GM21515 (cell line): ENCODE results near the gene GLUD1.
"Not testable (repeated sequence)": the region's sequence is repeated elsewhere in the genome, so short reads cannot be mapped to it uniquely, and the experiment has no call there.

Experiments
- ATAC-seq: cut with Tn5 transposase; IDR thresholded peaks from one replicate; pipeline ENCODE4 v1.9.1; 2021; ENCODE audit not compliant: unreplicated experiment

Gene GLUD1

DNA sequence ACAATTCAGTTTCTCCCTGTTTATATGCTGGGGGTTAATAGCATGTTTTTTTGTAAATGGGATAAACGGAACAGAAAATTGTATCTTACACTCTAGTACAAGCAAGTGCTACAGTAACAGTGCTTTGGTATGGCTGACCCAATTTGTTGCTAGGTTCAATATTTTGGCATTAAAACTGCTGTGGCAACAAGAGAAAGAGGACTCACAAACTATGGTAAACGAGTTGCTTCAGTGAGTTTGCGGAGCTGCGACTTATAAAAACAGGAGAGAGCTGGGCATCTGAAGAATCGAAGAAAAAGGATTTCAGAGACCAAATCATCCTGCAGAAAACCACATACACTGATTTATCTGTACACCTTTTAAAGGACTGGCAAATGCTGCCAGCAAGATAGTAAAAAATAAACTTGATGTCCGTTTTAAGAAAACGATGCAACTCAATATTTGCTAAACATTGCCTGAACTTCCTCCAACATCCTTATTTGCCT lies 2.2 kb downstream of the GLUD1 start:
- no peak for ATAC-seq

DNA sequence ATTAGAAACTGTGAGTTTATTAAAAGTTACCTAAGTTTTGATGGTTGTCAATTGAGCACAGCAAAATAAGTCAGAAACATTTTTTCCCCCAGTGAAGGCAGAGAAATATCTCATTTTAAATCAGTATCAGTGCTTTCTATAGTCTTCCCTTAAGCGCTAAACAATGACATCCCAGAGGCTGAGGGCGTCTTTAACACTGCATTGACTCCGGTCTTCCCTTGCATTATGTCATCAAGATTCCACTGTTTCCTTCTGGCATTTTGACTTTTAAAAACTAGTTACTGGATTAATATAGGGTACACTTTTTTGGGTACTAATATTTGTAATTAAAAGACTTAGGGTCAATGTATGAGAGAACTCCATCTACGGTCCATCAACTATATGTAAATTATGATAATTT lies 3.9 kb downstream of the GLUD1 start:
- ATAC-seq: no peak

DNA sequence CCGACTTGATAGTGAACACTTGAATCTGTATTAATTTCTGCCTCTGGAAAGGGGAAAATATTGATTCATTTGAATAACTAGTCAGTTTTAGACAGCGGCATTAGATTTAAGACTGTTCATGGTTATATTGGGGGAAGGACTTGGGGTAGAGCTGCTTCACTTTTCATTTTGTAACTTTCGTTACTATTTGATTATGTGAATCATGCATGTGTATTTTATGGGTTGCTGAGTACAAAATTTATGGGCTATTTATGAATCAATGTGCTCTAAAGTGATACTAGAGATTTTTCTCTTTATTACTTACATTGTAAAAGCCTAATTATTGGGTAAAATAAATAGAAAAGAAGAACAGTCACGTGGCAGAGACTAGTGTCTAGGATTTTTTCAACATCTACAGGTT lies 4.9 kb downstream of the GLUD1 start:
- no peak for ATAC-seq

DNA sequence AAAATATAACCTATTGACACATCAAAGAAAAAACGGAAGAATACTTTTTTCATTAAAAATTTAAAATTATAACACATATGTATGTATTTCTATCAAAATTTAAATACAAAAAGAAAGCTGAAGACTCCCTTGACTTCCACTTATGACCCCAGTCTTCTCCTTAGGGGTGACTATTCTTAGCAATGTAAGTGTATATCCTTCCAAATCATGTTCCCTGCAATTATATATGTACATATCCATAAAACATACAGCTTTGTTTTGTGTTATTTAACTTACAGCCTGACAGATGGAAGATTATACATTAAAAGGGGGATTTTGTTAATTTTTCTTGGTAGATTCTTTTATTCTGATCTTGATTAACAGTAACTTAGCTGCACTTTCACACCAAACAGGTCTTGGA lies 9.1 kb downstream of the GLUD1 start:
- no peak for ATAC-seq

DNA sequence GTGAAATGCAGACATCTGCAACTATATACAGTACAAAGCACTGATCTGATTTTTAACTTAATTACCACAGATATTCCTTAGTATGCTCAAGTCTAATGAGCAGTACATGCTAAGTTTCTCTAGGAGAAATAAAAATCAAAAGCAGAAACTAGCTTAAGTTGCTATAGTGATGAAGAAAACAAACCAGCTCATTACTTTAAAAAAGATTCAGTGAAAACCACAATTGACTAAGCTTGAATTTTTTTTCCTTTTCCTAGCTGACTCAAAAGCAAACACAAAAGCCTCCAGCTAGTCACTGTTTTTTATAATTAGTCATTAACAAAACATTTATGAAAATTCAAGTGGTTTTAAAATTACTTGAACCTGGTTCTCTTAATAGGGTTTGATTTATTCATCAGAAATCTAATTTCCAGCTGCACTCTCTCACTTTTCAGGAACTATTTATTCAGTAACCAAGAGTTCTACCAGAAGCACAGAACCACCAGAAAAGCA lies 10.3 kb downstream of the GLUD1 start:
- ATAC-seq: not testable (repeated sequence)

DNA sequence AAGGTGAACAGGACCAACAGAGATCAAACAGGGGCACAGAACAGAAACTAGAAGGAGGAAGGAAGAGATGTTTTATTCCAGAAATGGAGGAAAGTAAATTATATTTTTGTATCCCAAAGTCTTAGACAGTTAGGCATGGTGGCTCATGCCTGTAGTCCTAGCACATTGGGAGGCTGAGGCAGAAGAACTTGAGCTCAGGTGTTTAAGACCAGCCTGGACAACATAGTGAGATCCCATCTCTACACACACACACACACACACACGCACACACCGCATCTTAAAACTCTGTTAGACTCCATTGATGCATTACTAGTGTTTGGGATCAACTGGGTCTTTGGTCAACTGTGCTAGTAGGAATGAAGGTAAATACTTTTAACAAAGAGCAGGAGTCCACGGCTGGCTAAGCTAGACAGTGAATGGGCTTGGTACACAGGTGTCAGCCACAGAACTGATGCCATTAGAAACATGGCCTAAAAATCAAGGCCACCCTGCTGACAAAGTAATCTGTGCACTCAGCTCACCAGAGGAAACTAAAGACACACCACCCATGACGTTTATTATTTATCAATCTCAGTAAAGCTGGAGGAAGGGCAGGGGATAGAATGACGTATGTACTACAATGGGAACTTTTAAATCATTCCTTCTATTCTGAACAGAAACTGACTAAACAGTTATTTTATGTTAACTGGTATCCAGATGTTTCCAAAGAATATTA lies 10.9 kb downstream of the GLUD1 start:
- not testable (repeated sequence) for ATAC-seq

DNA sequence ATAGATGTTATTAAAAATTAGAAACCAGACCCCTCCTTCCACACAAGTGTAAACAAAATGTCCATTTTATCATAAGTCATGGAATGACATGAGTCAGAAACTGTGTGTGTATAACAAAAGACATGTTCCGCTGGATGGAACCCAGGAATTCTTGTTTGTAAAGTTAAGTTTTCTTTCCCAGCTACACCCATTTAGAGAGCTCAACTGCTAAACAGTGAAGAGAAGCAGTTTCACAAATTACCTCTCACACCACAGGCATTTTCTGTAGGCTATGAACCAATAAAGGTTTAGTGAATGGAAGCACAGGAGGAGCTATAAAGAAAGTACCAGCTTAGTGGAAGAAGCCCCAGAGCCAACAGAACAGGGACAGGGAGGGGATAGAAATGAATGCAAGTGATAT lies 12.4 kb downstream of the GLUD1 start:
- ATAC-seq: not testable (repeated sequence)

DNA sequence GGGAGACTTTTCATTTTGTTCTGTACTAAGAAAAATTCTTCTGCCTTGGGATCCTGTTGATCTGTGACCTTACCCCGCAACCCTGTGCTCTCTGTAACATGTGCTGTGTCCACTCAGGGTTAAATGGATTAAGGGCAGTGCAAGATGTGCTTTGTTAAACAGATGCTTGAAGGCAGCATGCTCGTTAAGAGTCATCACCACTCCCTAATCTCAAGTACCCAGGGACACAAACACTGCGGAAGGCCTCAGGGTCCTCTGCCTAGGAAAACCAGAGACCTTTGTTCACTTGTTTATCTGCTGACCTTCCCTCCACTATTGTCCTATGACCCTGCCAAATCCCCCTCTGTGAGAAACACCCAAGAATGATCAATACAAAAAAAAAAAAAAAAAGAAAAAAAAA lies 13.1 kb downstream of the GLUD1 start:
- not testable (repeated sequence) for ATAC-seq

DNA sequence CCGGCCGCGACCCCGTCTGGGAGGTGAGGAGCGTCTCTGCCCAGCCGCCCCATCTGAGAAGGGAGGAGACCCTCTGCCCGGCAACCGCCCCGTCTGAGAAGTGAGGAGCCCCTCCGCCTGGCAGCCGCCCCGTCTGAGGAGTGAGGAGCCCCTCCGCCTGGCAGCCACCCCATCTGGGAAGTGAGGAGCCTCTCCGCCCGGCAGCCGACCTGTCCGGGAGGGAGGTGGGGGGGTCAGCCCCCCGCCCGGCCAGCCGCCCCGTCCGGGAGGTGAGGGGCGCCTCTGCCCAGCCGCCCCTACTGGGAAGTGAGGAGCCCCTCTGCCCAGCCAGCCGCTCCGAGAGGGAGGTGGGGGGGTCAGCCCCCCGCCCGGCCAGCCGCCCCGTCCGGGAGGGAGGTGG lies 14.0 kb downstream of the GLUD1 start:
- not testable (repeated sequence) for ATAC-seq

DNA sequence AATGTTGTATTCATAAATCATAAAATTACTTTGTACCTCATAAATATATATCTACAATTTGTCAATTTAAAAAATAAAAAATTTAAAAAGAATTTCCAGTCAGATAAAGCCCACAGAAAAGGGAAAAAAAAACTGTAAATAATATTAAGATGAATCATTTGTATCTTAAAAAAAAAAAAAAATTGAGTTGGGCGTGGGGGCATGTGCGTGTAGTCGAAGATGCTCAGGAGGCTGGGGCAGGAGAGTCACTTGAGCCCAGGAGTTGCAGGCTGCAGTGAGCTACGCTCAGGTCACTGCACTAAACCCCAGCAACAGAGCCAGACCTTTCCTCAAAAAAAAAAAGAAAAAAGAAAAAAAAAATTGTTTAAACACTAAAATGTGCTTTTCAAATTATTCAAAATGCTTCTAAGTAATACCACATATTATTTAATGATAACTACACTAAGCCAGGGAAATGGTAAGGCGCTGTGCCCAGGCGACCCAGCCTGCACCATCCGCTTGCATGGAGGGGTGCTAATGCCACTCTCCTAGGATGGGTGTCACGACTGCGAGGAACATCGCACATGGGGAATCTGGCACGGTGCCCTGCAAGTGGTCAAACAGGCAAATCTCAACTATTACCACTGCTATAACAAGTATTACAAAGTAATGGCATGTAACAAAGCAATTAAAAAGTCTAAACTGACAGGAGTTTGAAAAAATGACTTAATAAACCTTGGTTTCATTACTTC lies 15.4 kb downstream of the GLUD1 start:
- no peak for ATAC-seq

DNA sequence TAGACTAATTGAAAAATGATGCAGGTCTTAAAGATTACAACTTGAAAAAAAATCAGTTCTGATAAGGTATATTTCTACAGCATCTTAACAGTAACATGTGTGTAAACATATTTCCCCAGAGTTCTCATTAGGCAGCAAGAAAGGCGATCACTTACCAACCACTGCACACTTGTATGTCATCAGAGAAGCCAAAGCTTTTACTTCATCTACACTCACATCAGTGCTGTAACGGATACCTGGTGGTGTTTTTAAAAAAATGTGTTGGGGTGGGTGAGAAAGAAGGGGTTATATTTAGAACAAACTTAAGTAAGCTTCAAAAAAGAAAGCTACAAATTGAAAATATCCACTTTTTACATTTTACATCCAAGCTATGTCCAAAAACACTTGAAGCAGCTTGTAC lies 18.2 kb downstream of the GLUD1 start:
- ATAC-seq: not testable (repeated sequence)

DNA sequence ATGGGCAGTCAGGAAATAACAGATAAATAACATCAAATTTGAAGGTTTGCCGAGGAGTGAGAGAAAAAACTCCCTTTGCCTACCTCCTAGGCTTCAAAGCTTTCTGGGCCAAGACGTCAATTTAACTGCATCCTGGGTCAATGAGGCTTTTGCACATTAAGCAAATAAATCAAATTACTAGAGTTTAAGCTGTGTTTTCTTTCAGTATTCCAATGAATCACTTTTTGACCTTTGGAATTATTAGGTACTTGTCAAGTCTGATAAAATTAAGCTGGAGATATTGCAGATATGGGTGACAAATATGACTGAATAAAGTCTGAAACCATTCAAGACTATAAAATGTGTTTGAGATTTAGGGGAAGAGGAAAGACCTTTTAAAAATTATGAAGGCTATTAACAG lies 22.2 kb downstream of the GLUD1 start:
- ATAC-seq: no peak

DNA sequence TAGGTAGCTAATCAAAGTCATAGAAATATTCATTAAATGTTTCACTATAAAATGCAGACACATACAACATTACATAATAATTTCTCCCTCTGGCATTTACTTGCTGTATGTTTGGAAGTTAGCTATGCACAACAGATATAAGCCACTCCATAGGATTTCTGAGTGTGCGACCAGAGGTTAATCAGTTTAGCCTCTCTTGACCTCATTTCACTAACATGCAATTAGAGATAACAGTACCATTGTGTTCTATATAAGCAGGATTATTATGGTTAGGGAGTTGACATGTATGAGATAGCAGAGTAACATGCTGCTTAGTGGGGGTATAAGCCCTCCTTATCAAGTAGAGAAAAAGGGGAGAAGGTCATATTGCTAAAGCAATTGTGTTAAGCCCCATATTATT lies 26.4 kb downstream of the GLUD1 start:
- ATAC-seq: no peak

DNA sequence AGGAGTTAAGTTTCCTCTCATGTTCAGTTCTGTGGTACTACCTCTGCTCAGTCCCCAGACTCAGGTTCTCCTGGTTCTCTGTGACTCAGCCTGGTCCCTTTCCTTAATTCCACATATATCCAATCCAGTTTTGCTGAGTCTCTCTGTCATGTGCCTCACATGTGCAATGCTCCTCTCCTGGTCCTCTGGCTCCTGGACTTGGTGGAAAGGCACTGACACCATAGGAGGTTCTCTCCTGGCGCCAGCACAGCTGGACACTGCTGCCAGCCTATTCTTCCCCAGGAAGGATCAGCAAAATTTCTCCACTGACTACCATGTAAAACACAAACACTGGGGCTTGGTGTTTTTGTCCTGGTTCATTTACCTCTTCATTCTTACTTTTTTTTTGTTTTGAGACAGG lies 27.8 kb downstream of the GLUD1 start:
- ATAC-seq: no peak

DNA sequence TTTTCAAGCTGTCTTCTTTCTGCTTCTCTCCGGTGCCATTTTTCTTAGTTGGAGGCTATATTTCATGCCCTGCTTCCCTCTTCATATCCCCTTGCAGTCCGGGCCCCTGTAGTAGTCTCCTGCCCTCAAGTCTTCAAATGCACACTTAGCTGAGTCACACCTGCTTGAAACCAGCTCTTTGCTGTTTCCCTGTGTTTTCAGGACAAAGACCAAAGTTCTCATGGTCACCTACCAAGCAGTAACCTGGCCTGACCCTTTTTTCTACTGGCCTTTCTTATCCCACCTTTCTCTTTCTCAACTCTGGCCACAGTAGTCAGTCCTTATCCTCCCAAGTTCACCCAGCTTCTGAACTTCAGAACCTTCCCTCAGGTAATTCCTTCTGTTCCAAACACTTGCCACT lies 28.5 kb downstream of the GLUD1 start:
- no peak for ATAC-seq

DNA sequence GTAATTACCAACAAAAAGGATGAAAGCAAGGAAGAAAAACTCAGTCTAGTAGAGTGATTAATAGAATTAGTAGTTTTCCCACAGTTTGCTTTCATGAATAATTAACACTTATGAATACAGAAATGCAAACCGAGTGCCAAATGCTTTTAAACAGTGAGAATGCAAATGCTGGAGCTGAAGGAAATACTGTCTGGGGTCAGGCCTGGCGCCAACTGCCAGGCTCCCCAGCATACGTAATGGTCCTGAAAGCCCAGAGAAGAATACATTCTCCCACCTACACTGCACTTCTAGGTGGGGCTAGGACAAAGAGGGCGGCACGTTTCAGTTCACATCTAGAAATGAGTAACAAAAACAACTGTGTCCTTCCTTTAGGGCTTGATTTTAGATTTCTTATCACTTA lies 30.0 kb downstream of the GLUD1 start:
- ATAC-seq: no peak

DNA sequence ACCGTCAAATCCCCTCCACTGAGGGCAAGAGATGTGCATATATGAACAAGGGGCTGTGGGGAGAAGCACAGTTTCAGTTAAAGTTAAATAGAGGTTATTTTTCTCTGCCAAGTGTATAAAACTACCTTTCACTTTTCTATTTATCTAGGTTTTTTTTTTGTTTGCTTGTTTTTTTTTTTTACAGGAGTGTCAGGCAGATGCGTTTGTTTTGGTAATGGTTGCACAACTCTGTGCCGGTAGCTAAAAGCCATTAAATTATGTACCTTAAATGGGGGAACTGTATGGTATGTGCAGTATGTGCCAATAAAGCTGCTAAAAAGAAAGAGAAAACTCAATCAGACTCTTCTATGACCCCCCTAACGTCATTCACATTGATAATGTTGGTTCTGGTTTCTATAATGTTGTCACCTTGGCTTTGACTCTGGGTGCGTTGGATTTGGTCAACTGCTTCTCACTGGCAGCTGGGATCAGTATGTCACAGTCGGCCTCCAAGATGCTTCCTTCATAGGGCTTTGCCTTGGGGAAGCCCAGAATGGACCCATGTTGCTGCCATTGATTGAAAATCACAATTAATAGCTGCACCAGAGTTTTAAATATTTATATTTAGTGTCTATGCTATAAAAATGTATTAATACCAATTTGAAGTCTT lies 34.2 kb downstream of the GLUD1 start:
- ATAC-seq: no peak

DNA sequence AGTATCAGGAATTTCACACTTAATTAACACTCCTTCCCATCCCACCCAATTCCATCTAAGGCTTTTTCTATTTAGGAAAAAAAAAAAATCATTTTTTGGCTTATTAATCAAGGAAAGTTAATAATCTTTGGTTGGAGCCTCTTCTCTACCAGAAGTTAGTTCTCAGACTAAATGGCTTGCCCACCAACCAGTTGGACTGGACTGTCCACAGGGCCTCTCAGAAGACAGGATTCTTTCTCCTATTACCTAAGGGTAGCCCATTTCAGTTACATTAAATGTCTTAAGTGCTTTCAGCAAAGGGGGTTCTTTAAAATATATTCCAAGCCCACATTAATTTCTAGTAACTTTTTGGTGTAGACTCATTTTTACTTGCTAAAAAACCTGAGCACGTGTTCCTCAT lies 35.2 kb downstream of the GLUD1 start:
- ATAC-seq: no peak

DNA sequence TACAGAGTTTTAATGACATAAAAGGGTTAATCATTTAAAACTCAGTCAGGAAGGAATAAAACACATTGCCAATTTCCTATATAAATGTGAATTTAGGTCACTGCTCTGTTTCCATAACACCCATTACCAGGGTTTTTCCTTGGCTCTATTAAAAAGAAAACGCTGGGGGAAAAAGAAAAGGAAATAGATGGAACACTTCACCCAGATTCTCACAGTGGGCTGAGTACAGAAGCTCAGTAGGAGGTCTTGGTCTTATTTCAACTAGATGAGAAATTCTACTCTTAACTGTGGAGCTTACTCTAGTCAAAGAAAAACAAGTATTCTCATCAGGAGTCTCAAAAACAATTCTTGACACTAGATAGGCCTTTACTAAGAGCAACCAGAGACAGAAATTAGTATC lies 36.5 kb downstream of the GLUD1 start:
- ATAC-seq: no peak

DNA sequence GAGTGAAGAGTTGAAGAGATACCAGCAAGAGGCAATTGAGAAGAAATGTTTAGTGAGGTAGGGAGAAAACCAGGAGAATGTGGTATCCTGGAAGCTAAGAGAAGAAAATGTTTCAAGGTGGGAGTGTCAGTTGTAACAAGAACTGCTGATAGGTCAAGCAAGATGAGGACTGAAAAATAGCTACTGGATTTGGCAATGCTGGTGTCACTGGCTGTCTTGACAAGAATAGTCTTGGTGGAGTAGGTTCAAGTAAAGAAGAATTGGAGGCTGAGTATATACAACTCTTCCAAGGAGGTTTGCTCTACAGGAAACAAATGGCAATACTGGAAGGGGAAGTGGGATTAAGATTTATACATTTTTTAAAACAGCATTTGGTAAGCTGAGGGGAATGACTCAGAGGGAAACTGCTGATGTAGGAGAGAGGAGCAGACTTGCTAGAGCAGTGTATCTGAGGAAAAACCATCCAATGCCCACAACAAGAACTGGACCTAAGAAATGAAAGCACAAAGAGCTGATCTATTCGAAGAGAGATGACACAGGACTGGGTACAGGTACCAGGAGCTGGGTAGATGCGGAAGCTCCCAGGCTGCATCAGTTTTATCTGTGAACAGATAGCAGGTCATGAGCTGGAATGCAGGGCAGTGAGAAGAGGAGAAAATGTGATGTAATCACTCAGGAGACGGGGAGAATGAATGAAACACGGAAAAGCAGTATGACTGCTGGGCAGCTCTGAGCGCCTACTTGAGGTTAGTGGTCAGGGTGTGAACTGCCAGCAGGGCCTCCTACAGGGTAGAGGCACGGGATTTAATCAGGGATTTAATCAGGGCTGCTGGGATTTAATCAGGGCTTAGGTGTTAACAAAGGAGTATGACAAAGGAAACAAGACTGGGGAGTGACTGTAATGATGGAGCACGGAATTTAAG lies 40.0 kb downstream of the GLUD1 start:
- ATAC-seq: no peak
